A673 (cell line): ENCODE results near the gene TOM1.

ENCODE experiments used
- CTCF ChIP-seq: fragments of 300-800, 200-600 bp; sonication (generic); conservative IDR thresholded peaks from 2 replicates; pipeline ENCODE4 v1.5.1; 2017; ENCODE audit warnings: low read depth, mild to moderate bottlenecking, antibody characterized with exemption, low read length, moderate library complexity, mixed read lengths
- EZH2 ChIP-seq: fragments of 200-600 bp; sonication (generic); IDR thresholded peaks from 2 replicates; pipeline ENCODE4 v1.6.1; 2017; ENCODE audit warnings: borderline replicate concordance, low read depth, mild to moderate bottlenecking, mixed read lengths, antibody characterized with exemption, low read length; ENCODE audit not compliant: poor library complexity, severe bottlenecking

- TF ChIP-seq CTCF = no peak
- TF ChIP-seq EZH2 = no peak
Measured at GRCh38 chr22:35353318-35353717, 53.6 kb downstream of the TOM1 start.
